Bronchial epithelial cell (primary cell): ENCODE data around the gene CBX8. TPM values are rescaled to one million over a fixed set of nuclear protein-coding genes. Genes with fewer than 3 reads are reported as not detected.

Source experiments
- DNase-seq: peaks from one replicate; pipeline ENCODE4 v3.0.0-alpha.2; 2010; ENCODE audit warnings: low read depth
- FAIRE-seq: peaks from 2 replicates; lab custom pipeline; 2011; peaks lifted over from hg19 to GRCh38; lab: Jason Lieb, UNC
- H3K27me3 ChIP-seq: 2 replicates; pipeline ENCODE4 v1.5.1; 2011; ENCODE audit warnings: low read length; ENCODE audit not compliant: control insufficient read depth, insufficient read depth
- H3K36me3 ChIP-seq: 2 replicates; pipeline ENCODE4 v1.5.1; 2011; ENCODE audit warnings: low read length; ENCODE audit not compliant: control insufficient read depth, insufficient read depth
- H3K4me3 ChIP-seq: 2 replicates; pipeline ENCODE4 v1.5.1; 2011; ENCODE audit warnings: mild to moderate bottlenecking, low read depth, low read length, control low read depth
- total RNA-seq: library from RNA; depleted of rRNA; stranded (reverse); fragments of >200 nt; gene quantifications from 2 replicates; pipeline ENCODE4 v1.2.1, GENCODE V29; 2014
- TF ChIP-seq, protein P1 (sequence below): IDR thresholded peaks from 2 replicates; pipeline ENCODE4 v1.5.1; 2011; ENCODE audit warnings: mild to moderate bottlenecking, moderate library complexity, low read length, control low read depth, inconsistent platforms; ENCODE audit not compliant: insufficient read depth, severe bottlenecking

Gene CBX8
- total RNA-seq, 1 donor from 2014 or later, result 2.6 TPM

DNA sequence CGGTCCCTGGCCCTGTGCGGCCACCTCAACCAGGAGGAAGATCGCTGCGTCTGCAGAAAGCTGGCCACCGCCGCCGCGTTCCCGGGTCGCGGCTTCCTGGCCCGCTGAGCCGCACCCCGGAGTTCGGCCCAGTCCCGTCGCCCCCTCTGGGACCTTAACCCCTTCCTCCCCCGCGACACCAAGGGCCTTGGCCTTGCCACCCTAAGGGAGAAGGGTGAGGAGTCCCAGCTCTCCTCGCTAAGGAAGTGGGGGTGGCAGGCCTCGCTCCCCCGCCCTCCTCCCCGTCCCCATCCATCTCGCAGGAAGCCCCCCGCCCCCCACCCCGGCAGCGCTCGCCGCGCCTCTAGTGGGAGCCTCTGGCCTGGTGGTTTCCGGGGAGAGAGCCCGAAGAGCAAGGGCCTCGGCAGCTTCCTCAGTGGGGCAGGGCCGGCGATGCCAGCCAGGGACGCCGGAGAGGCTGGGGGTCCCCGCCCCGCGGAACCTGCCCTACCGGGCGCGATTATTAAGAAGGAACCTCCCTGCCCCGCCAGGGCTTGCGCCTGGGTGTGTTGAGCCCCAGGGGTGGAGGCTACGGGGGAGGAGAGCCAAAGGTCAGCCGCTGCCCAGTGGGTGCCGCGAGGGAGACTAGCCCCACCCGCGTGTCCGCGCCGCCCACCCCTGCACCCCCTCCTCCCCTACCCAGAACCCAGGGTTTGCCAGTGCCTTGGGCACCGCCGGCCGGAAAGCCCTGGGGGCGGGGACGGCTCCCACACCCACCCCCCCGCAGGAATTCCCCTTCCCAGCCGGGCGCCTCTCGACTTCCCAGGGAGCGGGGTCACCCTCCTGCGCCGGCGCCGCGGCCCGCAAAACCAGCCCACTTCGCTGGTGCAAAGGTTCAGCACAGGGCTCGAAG is 35.6 kb upstream of the CBX8 start:
- no peak for DNase-seq
- TF ChIP-seq, protein P1, sequence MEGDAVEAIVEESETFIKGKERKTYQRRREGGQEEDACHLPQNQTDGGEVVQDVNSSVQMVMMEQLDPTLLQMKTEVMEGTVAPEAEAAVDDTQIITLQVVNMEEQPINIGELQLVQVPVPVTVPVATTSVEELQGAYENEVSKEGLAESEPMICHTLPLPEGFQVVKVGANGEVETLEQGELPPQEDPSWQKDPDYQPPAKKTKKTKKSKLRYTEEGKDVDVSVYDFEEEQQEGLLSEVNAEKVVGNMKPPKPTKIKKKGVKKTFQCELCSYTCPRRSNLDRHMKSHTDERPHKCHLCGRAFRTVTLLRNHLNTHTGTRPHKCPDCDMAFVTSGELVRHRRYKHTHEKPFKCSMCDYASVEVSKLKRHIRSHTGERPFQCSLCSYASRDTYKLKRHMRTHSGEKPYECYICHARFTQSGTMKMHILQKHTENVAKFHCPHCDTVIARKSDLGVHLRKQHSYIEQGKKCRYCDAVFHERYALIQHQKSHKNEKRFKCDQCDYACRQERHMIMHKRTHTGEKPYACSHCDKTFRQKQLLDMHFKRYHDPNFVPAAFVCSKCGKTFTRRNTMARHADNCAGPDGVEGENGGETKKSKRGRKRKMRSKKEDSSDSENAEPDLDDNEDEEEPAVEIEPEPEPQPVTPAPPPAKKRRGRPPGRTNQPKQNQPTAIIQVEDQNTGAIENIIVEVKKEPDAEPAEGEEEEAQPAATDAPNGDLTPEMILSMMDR, result no peak
- H3K4me3 ChIP-seq, result peak overlapping the region; percentile 6
- H3K27me3 ChIP-seq, result no peaks in the 10 kb centered on the region
- no peak for FAIRE-seq
- peaks cover 23% of the 10 kb centered on the region for H3K36me3 ChIP-seq

DNA sequence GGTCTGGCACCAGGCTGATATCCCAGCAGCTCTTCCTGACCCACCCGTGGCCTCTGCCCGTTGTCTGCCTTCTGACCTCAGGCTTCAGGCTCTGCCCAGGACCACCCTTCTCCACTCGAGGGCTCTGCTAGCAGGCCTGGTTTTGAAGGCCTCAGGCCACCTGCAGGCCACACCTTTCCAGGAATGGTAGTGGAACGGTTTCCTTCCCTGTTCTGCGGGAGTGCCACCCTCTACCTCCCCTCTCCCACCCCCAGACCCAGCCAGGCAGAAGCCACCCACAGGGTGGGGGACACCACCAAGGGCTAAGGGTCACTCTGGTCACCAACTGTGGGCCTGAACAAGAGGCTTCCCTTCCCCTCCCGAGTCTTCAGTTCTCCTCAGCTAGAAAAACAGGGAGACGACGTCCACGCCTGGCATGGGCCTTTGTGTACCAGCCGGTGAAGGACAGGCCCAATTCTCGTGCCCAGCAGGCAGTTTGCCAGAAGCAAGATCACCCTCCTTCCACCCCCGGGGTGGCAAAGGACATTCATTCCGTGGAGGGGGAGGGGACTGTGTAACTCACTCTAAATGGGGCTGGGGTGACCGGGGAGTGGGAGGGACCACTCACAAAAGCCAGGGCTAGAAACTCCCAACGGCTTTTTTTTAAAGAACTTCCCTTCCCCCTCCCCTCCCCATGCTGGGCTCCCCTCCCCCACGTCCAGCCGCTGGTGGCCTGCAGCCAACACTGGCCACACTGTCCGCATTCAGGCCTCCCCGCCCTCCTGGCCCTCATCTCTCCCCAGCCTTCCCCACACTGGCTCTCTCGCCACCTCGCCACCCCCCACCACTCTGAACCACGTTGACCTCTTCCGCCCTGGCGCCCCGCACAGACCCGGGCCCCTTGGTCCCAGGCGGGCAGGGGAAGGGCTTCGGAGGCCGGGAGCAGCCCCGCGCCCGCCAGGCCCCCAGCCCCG is 34.7 kb upstream of the CBX8 start:
- FAIRE-seq (no peak), DNase-seq (no peak)
- TF ChIP-seq, protein P1, result no peak
- H3K27me3 ChIP-seq, result no peaks in the 10 kb centered on the region
- no peak overlapping the region for H3K4me3 ChIP-seq
- H3K36me3 ChIP-seq, result peaks cover 22% of the 10 kb centered on the region

DNA sequence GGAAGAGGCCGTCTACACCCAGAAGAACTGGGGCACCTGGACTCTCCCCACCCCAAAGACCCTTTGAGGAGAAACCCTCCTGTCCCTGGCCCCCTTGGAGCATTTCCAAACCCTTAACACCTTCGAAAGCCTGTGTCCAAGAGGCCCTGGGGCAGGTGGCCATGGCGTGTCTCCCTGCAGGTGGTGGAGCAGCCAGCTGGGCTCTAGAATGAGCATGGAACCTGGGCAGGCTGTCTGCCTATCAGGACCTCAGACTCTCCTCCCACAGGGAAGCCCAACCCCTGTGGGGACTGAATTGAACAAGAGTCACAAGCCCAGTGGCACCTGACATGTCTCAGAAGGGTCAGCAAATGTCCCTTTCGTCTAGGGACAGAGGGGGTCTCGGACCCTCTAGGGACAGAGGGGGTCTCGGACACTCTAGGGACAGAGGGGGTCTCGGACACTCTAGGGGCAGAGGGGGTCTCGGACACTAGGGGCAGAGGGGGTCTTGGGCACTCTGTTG is 33.9 kb upstream of the CBX8 start:
- FAIRE-seq, result no peak
- TF ChIP-seq, protein P1, result no peak

GRCh38 chr17:79830303-79830702 is 33.4 kb upstream of the CBX8 start:
- H3K36me3 ChIP-seq, result peaks cover 12% of the 10 kb centered on the region
- peaks cover 2% of the 10 kb centered on the region for H3K27me3 ChIP-seq
- no peak overlapping the region for H3K4me3 ChIP-seq
- FAIRE-seq, result no peak
- TF ChIP-seq, protein P1, result no peak
- no peak for DNase-seq

More for the DNA sequence above, 33.9 kb upstream of the CBX8 start:
- Histone ChIP-seq H3K36me3 (peaks cover 17% of the 10 kb centered on the region), H3K27me3 (peaks cover 2% of the 10 kb centered on the region), H3K4me3 (no peak overlapping the region)
- DNase-seq, result no peak

DNA sequence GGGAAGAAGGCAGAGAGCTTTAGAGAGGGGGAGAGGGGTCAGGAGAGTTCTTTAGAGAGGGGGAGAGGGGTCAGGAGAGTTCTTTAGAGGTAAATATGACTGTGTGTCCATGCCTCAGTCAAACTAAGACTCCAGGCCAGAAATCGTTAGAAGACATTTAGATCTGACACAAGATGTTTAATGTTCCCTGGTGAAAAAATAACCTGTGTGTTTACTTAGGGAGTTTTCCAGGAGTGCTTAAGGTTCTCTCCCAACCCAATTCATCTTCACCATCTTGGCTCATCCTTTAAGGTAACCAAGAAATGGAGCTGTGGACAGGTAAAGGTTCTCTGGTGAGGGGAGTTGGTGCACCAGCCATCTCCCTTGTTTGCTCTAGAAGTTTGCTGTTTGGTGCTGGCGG is 32.6 kb upstream of the CBX8 start:
- no peak for DNase-seq
- FAIRE-seq, result no peak
- Histone ChIP-seq H3K27me3 (peaks cover 2% of the 10 kb centered on the region), H3K4me3 (no peak overlapping the region), H3K36me3 (peaks cover 6% of the 10 kb centered on the region)
- TF ChIP-seq, protein P1, result no peak
